Neural cell (in vitro differentiated cells): ENCODE measurements around the gene INSIG1. TPM values are rescaled to one million over a fixed set of nuclear protein-coding genes. Genes with fewer than 3 reads are reported as not detected.

Experiments used
- H2AFZ ChIP-seq: fragments of 200-600, 300-800 bp; sonication (generic), shearing (Covaris generic); 2 replicates; pipeline ENCODE4 v1.6.0; 2014; ENCODE audit warnings: low read depth, mild to moderate bottlenecking, antibody characterized with exemption, low read length, moderate library complexity
- H3F3A ChIP-seq: fragments of 200-600 bp; shearing (Covaris generic); 2 replicates; pipeline ENCODE4 v1.6.1; 2016; ENCODE audit warnings: mild to moderate bottlenecking, moderate library complexity, mixed read lengths, antibody characterized with exemption, low read length; ENCODE audit not compliant: insufficient read depth, poor library complexity, severe bottlenecking
- H3K27ac ChIP-seq: fragments of 200-600, 300-800 bp; sonication (generic), shearing (Covaris generic); 2 replicates; pipeline ENCODE4 v1.5.1; 2014; ENCODE audit warnings: mild to moderate bottlenecking, low read length, moderate library complexity
- H3K27me3 ChIP-seq: fragments of 300-800, 200-600 bp; sonication (generic), shearing (Covaris generic); 2 replicates; pipeline ENCODE4 v1.6.0; 2014; ENCODE audit warnings: mild to moderate bottlenecking, low read depth, low read length, moderate library complexity; ENCODE audit not compliant: insufficient read depth
- H3K36me3 ChIP-seq: fragments of 300-800, 200-600 bp; sonication (generic), shearing (Covaris generic); 2 replicates; pipeline ENCODE4 v1.5.1; 2014; ENCODE audit warnings: mild to moderate bottlenecking, antibody characterized with exemption, low read length, moderate library complexity; ENCODE audit not compliant: insufficient read depth
- H3K4me2 ChIP-seq: fragments of 300-800, 200-600 bp; sonication (generic), shearing (Covaris generic); 2 replicates; pipeline ENCODE4 v1.6.0; 2014; ENCODE audit warnings: mild to moderate bottlenecking, low read length
- H3K4me3 ChIP-seq: fragments of 300-800, 200-600 bp; sonication (generic), shearing (Covaris generic); 2 replicates; pipeline ENCODE4 v1.5.1; 2014; ENCODE audit warnings: mild to moderate bottlenecking, low read length, moderate library complexity
- H3K79me2 ChIP-seq: fragments of 200-600 bp; shearing (Covaris generic); replicated peaks from 2 replicates; pipeline ENCODE4 v1.6.0; 2014; ENCODE audit warnings: mild to moderate bottlenecking, low read length, moderate library complexity; ENCODE audit not compliant: insufficient read depth
- H3K9ac ChIP-seq: fragments of 300-800, 200-600 bp; sonication (generic), shearing (Covaris generic); 2 replicates; pipeline ENCODE4 v1.6.1; 2016; ENCODE audit warnings: mild to moderate bottlenecking, low read length, mixed read lengths
- H3K9me2 ChIP-seq: fragments of 200-600 bp; shearing (Covaris generic); 2 replicates; pipeline ENCODE4 v1.6.1; 2016; ENCODE audit warnings: mild to moderate bottlenecking, low read length, mixed read lengths; ENCODE audit not compliant: insufficient read depth
- H3K9me3 ChIP-seq: fragments of 200-600, 300-800 bp; sonication (generic), shearing (Covaris generic); 2 replicates; pipeline ENCODE4 v1.6.1; 2016; ENCODE audit warnings: mild to moderate bottlenecking, mixed run types, low read length, moderate library complexity, mixed read lengths
- H4K20me1 ChIP-seq: fragments of 200-600 bp; shearing (Covaris generic); 2 replicates; pipeline ENCODE4 v1.6.1; 2016; ENCODE audit warnings: mild to moderate bottlenecking, mixed run types; ENCODE audit not compliant: insufficient read depth
- CTCF ChIP-seq: fragments of 450-650 bp; IDR thresholded peaks from 2 replicates; pipeline ENCODE4 v1.5.1; 2014; ENCODE audit warnings: antibody characterized with exemption, mild to moderate bottlenecking, moderate library complexity; ENCODE audit not compliant: poor library complexity, severe bottlenecking
- EP300 ChIP-seq: fragments of 450-650 bp; conservative IDR thresholded peaks from 2 replicates; pipeline ENCODE4 v1.6.1; 2014; ENCODE audit warnings: antibody characterized with exemption, mild to moderate bottlenecking, moderate library complexity; ENCODE audit not compliant: poor library complexity, severe bottlenecking
- EZH2 ChIP-seq: fragments of 200-600, 300-800 bp; shearing (Covaris generic), sonication (generic); IDR thresholded peaks from 2 replicates; pipeline ENCODE4 v1.6.1; 2014; ENCODE audit warnings: antibody characterized with exemption, low read length, borderline replicate concordance, mild to moderate bottlenecking; ENCODE audit not compliant: insufficient read depth, poor library complexity, severe bottlenecking
- MXI1 ChIP-seq: fragments of 450-650 bp; conservative IDR thresholded peaks from 2 replicates; pipeline ENCODE4 v1.6.1; 2014; ENCODE audit warnings: antibody characterized with exemption, mild to moderate bottlenecking; ENCODE audit not compliant: poor library complexity, severe bottlenecking
- POLR2AphosphoS5 ChIP-seq: IDR thresholded peaks from 2 replicates; pipeline ENCODE4 v1.6.1; 2012
- RAD21 ChIP-seq: fragments of 450-650 bp; conservative IDR thresholded peaks from 2 replicates; pipeline ENCODE4 v1.6.1; 2014; ENCODE audit warnings: antibody characterized with exemption, mild to moderate bottlenecking, moderate library complexity
- REST ChIP-seq: IDR thresholded peaks from 2 replicates; pipeline ENCODE4 v1.6.1; 2012; ENCODE audit warnings: borderline replicate concordance
- SMC3 ChIP-seq: fragments of 450-650 bp; conservative IDR thresholded peaks from 2 replicates; pipeline ENCODE4 v1.6.1; 2014; ENCODE audit warnings: antibody characterized with exemption, mild to moderate bottlenecking, moderate library complexity; ENCODE audit not compliant: poor library complexity
- TAF1 ChIP-seq: IDR thresholded peaks from 2 replicates; pipeline ENCODE4 v1.6.1; 2012; ENCODE audit warnings: low read depth
- polyA plus RNA-seq: library from polyadenylated mRNA; depleted of rRNA; stranded (reverse); fragments of >200 nt; gene quantifications from 2 replicates; pipeline ENCODE4 v1.2.3, GENCODE V29; 2014

INSIG1 gene
- polyA plus RNA-seq, 1 donor from 2014 or later, result 71.0 TPM

GRCh38 chr7:155265144-155265543 is 32.5 kb upstream of the INSIG1 start:
- H3K79me2 ChIP-seq, result no peaks in the 10 kb centered on the region
- no peaks in the 10 kb centered on the region for H4K20me1 ChIP-seq
- no peak overlapping the region for H3K4me2 ChIP-seq
- H3K9me3 ChIP-seq, result no peaks in the 10 kb centered on the region
- H3K36me3 ChIP-seq, result no peaks in the 10 kb centered on the region
- H3K4me3 ChIP-seq, result no peak overlapping the region
- no peak for TF ChIP-seq RAD21
- no peak for TF ChIP-seq MXI1
- no peak for TF ChIP-seq SMC3
- TF ChIP-seq EZH2, result no peak
- no peak for TF ChIP-seq CTCF
- no peak for TF ChIP-seq EP300
- no peak for TF ChIP-seq POLR2AphosphoS5
- TF ChIP-seq REST, result no peak
- no peak for TF ChIP-seq TAF1
- no peaks in the 10 kb centered on the region for H3K27me3 ChIP-seq
- no peaks in the 10 kb centered on the region for H3F3A ChIP-seq
- H2AFZ ChIP-seq, result no peak overlapping the region
- no peak overlapping the region for H3K27ac ChIP-seq
- no peaks in the 10 kb centered on the region for H3K9me2 ChIP-seq
- H3K9ac ChIP-seq, result no peak overlapping the region

- Histone ChIP-seq H2AFZ (no peak overlapping the region), H4K20me1 (no peaks in the 10 kb centered on the region), H3K27me3 (no peaks in the 10 kb centered on the region), H3K4me2 (no peak overlapping the region), H3K36me3 (no peaks in the 10 kb centered on the region), H3K4me3 (no peak overlapping the region), H3F3A (no peaks in the 10 kb centered on the region), H3K9ac (no peak overlapping the region), H3K27ac (no peak overlapping the region), H3K9me3 (no peaks in the 10 kb centered on the region), H3K9me2 (no peaks in the 10 kb centered on the region), H3K79me2 (no peaks in the 10 kb centered on the region)
- no peak for TF ChIP-seq REST
- no peak for TF ChIP-seq EP300
- no peak for TF ChIP-seq SMC3
- TF ChIP-seq TAF1, result no peak
- no peak for TF ChIP-seq CTCF
- no peak for TF ChIP-seq RAD21
- no peak for TF ChIP-seq MXI1
- no peak for TF ChIP-seq POLR2AphosphoS5
- no peak for TF ChIP-seq EZH2
Observed at GRCh38 chr7:155265961-155266360, 31.7 kb upstream of the INSIG1 start.
